Naive thymus-derived CD4-positive, alpha-beta T cell (primary cell): ENCODE results near the gene TBCCD1. TPM values are rescaled to one million over a fixed set of nuclear protein-coding genes. Genes with fewer than 3 reads are reported as not detected.
A peak's percentile ranks its signal among the peaks of the same experiment; 100 is the strongest.

Experiments used
- ATAC-seq: fragments of 150-1000 bp; cut with Tn5 transposase; 2 replicates; pipeline ENCODE4 v1.10.0; 2021; ENCODE audit warnings: mild to moderate bottlenecking, moderate library complexity
- CTCF ChIA-PET: fragments of 350-600 bp; sonication (Branson Sonifier 250); formaldehyde crosslinking; loops from one replicate; lab custom pipeline; 2021; ENCODE audit warnings: antibody characterized with exemption; lab: Charles Lee
- POLR2A ChIA-PET: fragments of 350-600 bp; sonication (Branson Sonifier 250); formaldehyde crosslinking; loops from one replicate; lab custom pipeline; 2021; ENCODE audit warnings: antibody characterized with exemption, inconsistent platforms; lab: Charles Lee
- DNase-seq, 9 donors: peaks; one replicate each; pipeline versions ENCODE4 v3.0.0 to v3.0.0-alpha.2; 2020 to 2022; ENCODE audit warnings: mixed read lengths in 1 of 9
- H3K27ac ChIP-seq: one replicate; pipeline ENCODE4 v1.7.0; 2013; ENCODE audit warnings: mild to moderate bottlenecking, low read depth, low read length, moderate library complexity
- H3K27me3 ChIP-seq, 2 donors: one replicate each; pipeline ENCODE4 v1.7.0; 2013; ENCODE audit warnings: low read length in 2 of 2, mild to moderate bottlenecking in 2 of 2, moderate library complexity in 2 of 2; ENCODE audit not compliant: control insufficient read depth in 2 of 2, insufficient read depth in 2 of 2
- H3K36me3 ChIP-seq, 3 experiments: 1 replicate in 2 of 3; 2 replicates in 1 of 3; pipeline ENCODE4 v1.7.0; 2013; ENCODE audit warnings: low read length in 3 of 3, mild to moderate bottlenecking in 3 of 3, moderate library complexity in 1 of 3; ENCODE audit not compliant: insufficient read depth in 3 of 3, control insufficient read depth in 2 of 3
- H3K4me1 ChIP-seq, 2 donors: one replicate each; pipeline ENCODE4 v1.7.0; 2013; ENCODE audit warnings: low read length in 2 of 2, mild to moderate bottlenecking in 2 of 2, moderate library complexity in 1 of 2; ENCODE audit not compliant: control insufficient read depth in 2 of 2, insufficient read depth in 2 of 2
- H3K4me3 ChIP-seq: 2 replicates; pipeline ENCODE4 v1.7.0; 2013; ENCODE audit warnings: mild to moderate bottlenecking, low read length
- H3K9me3 ChIP-seq, 3 experiments: 1 replicate in 2 of 3; 2 replicates in 1 of 3; pipeline ENCODE4 v1.7.0; 2013; ENCODE audit warnings: low read length in 3 of 3; ENCODE audit not compliant: control insufficient read depth in 2 of 3
- H3K27ac Mint-ChIP-seq, 9 donors: one replicate each; pipeline ENCODE4 v1.8.0; 2020 to 2022; ENCODE audit warnings: mixed read lengths in 9 of 9, mild to moderate bottlenecking in 8 of 9, moderate library complexity in 5 of 9, inconsistent platforms in 2 of 9
- H3K27me3 Mint-ChIP-seq, 5 donors: one replicate each; pipeline ENCODE4 v1.8.0; 2021 to 2022; ENCODE audit warnings: mixed read lengths in 5 of 5, mild to moderate bottlenecking in 1 of 5
- H3K36me3 Mint-ChIP-seq, 5 donors: one replicate each; pipeline ENCODE4 v1.8.0; 2020 to 2022; ENCODE audit warnings: mixed read lengths in 5 of 5, mild to moderate bottlenecking in 3 of 5, inconsistent platforms in 1 of 5
- H3K4me1 Mint-ChIP-seq, 7 donors: one replicate each; pipeline ENCODE4 v1.8.0; 2020 to 2022; ENCODE audit warnings: mixed read lengths in 7 of 7, mild to moderate bottlenecking in 3 of 7, inconsistent platforms in 1 of 7
- H3K4me3 Mint-ChIP-seq, 10 donors: one replicate each; pipeline ENCODE4 v1.8.0; 2020 to 2022; ENCODE audit warnings: mild to moderate bottlenecking in 10 of 10, mixed read lengths in 10 of 10, moderate library complexity in 6 of 10, inconsistent platforms in 2 of 10
- H3K9me3 Mint-ChIP-seq, 11 donors: one replicate each; pipeline ENCODE4 v1.8.0; 2020 to 2022; ENCODE audit warnings: mixed read lengths in 11 of 11, mild to moderate bottlenecking in 4 of 11, inconsistent platforms in 1 of 11, moderate library complexity in 1 of 11
- intact Hi-C, 2 donors: fragments of 100-400 bp; cut with micrococcal nuclease; formaldehyde crosslinking; loops; one replicate each; pipeline ENCODE4 v1.15.1; 2023
- polyA plus RNA-seq, 2 donors: library from polyadenylated mRNA; unstranded; fragments of 300-500 nt; fragmentation: Illumina TruSeq; gene quantifications; one replicate each; pipeline ENCODE4 v1.2.3, GENCODE V29; 2021
- total RNA-seq, 6 experiments: library from RNA in 5 of 6; stranded (reverse) in 5 of 6; gene quantifications; 1 replicate in 5 of 6; 2 replicates in 1 of 6; pipeline ENCODE4 v1.2.3 and lab custom pipeline; 2021 to 2026

The TBCCD1 gene
- total and polyA plus RNA-seq, 7 experiments from 2014 or later, result 11.3 to 21.1 (median 15.8) TPM

DNA sequence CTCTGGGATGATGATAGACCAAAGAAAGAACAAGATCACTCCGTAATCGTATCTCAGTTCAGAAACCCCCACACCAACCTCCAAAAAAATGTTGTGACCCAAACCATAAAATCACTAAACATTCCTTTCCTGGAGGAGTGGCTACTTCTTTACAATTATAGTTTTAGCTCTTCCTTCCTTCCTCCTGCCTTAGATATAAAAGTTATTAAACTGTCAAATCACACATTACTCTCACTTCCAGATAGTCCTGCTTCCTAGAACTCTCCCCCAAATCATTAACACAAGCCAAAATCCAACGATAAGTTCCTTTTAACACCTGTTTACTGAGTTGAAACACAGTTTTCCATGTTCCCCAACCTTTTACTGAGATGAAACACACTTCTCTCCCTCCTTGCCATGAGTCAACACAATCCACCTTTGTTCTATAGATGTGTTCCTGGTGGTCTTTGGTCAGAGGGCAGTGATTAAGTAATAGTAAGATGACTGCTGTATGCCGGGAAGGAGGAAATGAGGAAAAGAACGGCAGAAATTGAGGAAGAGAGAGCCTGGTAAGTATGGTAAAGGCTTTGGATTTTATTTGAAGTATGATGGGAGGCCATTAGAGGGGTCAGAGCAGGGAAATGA is 14.6 kb downstream of the TBCCD1 start:
- ChIA-PET POLR2A (no interaction called here), CTCF (interaction anchor here (1.1 to 1.2 kb wide), 2 partner anchors 11 to 16 kb away, joined by 3 read pairs; no protein-coding TSS in a partner anchor)
- no peaks in the 10 kb centered on the region for H3K9me3 ChIP-seq
- peaks cover 0 to 3% (median 0%) of the 10 kb centered on the region in 7 donors for H3K4me1 Mint-ChIP-seq
- H3K27me3 ChIP-seq, result no peaks in the 10 kb centered on the region
- intact Hi-C loops, result no loop called here
- no peak for ATAC-seq
- H3K27me3 Mint-ChIP-seq, result no peaks in the 10 kb centered on the region
- H3K4me1 ChIP-seq, result no peaks in the 10 kb centered on the region
- no peak overlapping the region for H3K4me3 Mint-ChIP-seq
- no peak overlapping the region for H3K4me3 ChIP-seq
- peaks cover 10 to 64% (median 11%) of the 10 kb centered on the region in 3 experiments for H3K36me3 ChIP-seq
- H3K36me3 Mint-ChIP-seq, result peaks cover 7 to 48% (median 31%) of the 10 kb centered on the region in 5 donors
- H3K27ac Mint-ChIP-seq, result no peak overlapping the region
- no peaks in the 10 kb centered on the region for H3K9me3 Mint-ChIP-seq
- H3K27ac ChIP-seq, result no peak overlapping the region
- no peak for DNase-seq

GRCh38 chr3:186551387-186551786 is 15.8 kb downstream of the TBCCD1 start:
- Histone ChIP-seq H3K27ac (no peak overlapping the region), H3K4me1 (no peaks in the 10 kb centered on the region), H3K36me3 (peaks cover 6 to 53% (median 8%) of the 10 kb centered on the region in 3 experiments), H3K9me3 (no peaks in the 10 kb centered on the region), H3K27me3 (no peaks in the 10 kb centered on the region), H3K4me3 (no peak overlapping the region)
- no peak overlapping the region for H3K4me3 Mint-ChIP-seq
- intact Hi-C loops, result no loop called here
- H3K27ac Mint-ChIP-seq, result no peak overlapping the region
- ATAC-seq (no peak), DNase-seq (no peak)
- no peaks in the 10 kb centered on the region for H3K9me3 Mint-ChIP-seq
- POLR2A ChIA-PET, result interaction anchor here (0.6 kb wide), 1 partner anchor 18 kb away, joined by 3 read pairs; no protein-coding TSS in a partner anchor
- CTCF ChIA-PET, result interaction anchor here (1.1 to 1.2 kb wide), 2 partner anchors 10 to 15 kb away, joined by 3 read pairs; no protein-coding TSS in a partner anchor
- H3K4me1 Mint-ChIP-seq, result no peaks in the 10 kb centered on the region
- peaks cover 3 to 37% (median 19%) of the 10 kb centered on the region in 5 donors for H3K36me3 Mint-ChIP-seq
- H3K27me3 Mint-ChIP-seq, result no peaks in the 10 kb centered on the region

- ATAC-seq (no peak), DNase-seq (no peak)
- Histone ChIP-seq H3K36me3 (peaks cover under 1 to 42% (median 2%) of the 10 kb centered on the region in 3 experiments), H3K27me3 (no peaks in the 10 kb centered on the region), H3K4me3 (no peak overlapping the region), H3K4me1 (no peaks in the 10 kb centered on the region), H3K27ac (no peak overlapping the region), H3K9me3 (no peaks in the 10 kb centered on the region)
- no peak overlapping the region for H3K27ac Mint-ChIP-seq
- ChIA-PET POLR2A (no interaction called here), CTCF (interaction anchor here (0.7 to 3.6 kb wide), 3 partner anchors 9 to 67 kb away, joined by 3 to 16 read pairs (median 4); no protein-coding TSS in a partner anchor)
- peaks cover 0 to 30% (median 15%) of the 10 kb centered on the region in 5 donors for H3K36me3 Mint-ChIP-seq
- H3K4me3 Mint-ChIP-seq, result no peak overlapping the region
- no peaks in the 10 kb centered on the region for H3K4me1 Mint-ChIP-seq
- intact Hi-C loops, result no loop called here
- no peaks in the 10 kb centered on the region for H3K27me3 Mint-ChIP-seq
- H3K9me3 Mint-ChIP-seq, result no peaks in the 10 kb centered on the region
Observed at GRCh38 chr3:186549497-186549896, 17.6 kb downstream of the TBCCD1 start.

- H3K27me3 Mint-ChIP-seq, result no peaks in the 10 kb centered on the region
- Histone ChIP-seq H3K4me1 (peaks cover 3% of the 10 kb centered on the region in 2 donors), H3K36me3 (peaks cover 0 to 7% (median 0%) of the 10 kb centered on the region in 3 experiments), H3K27ac (no peak within 1 kb of the TSS), H3K9me3 (no peaks in the 10 kb centered on the region), H3K4me3 (no peak within 1 kb of the TSS), H3K27me3 (no peaks in the 10 kb centered on the region)
- ChIA-PET CTCF (interaction anchor here (0.7 kb wide), 1 partner anchor 289 kb away, joined by 3 read pairs; no protein-coding TSS in a partner anchor), POLR2A (no interaction called here)
- DNase-seq (no peak), ATAC-seq (no peak)
- H3K36me3 Mint-ChIP-seq, result peaks cover 0 to 16% (median 9%) of the 10 kb centered on the region in 5 donors
- intact Hi-C loops, result loop anchor here in 1 of 2 donors (5.0 kb wide), 1 partner anchor 82 kb away; no protein-coding TSS in a partner anchor
- H3K27ac Mint-ChIP-seq, result peak within 1 kb of the TSS in 1 of 9 donors; percentile 22
- H3K4me3 Mint-ChIP-seq, result no peak within 1 kb of the TSS
- no peaks in the 10 kb centered on the region for H3K9me3 Mint-ChIP-seq
- H3K4me1 Mint-ChIP-seq, result peaks cover 7 to 13% (median 8%) of the 10 kb centered on the region in 7 donors
Observed at GRCh38 chr3:186544281-186544680, 22.9 kb downstream of the TBCCD1 start, which contains the start of gene CRYGS. TSS of gene CRYGS (minus strand) at chr3:186544380. CDS start at chr3:186544326, 54 bp downstream.

DNA sequence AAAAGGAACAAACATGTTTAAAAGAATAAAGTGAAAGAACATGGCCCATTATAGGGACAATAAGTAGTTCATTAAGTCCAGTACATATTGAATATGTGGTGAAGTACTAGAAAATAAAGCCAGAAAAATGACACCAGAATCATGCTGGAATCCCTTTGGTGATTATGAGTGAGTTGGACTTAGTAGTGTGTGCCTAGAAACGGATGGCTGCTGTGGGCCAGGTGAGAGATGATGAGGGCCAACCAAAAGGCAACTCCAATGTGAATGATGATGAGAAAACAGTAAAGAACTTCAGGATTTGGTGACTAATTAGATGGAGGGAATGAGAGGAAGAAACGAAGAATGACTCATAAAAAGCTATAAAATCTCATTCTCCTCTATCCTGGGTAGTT is 26.3 kb downstream of the TBCCD1 start:
- H3K9me3 Mint-ChIP-seq, result no peaks in the 10 kb centered on the region
- Histone ChIP-seq H3K9me3 (no peaks in the 10 kb centered on the region), H3K27me3 (no peaks in the 10 kb centered on the region), H3K4me3 (no peak overlapping the region), H3K27ac (no peak overlapping the region), H3K36me3 (no peaks in the 10 kb centered on the region), H3K4me1 (peaks cover 3% of the 10 kb centered on the region in 2 donors)
- H3K27me3 Mint-ChIP-seq, result no peaks in the 10 kb centered on the region
- H3K4me3 Mint-ChIP-seq, result no peak overlapping the region
- ChIA-PET POLR2A (interaction anchor here (0.6 to 2.0 kb wide), 4 partner anchors 201 to 631 kb away, joined by 3 to 6 read pairs (median 4); partner anchors contain the start of gene TRA2B), CTCF (interaction anchor here (0.6 to 5.0 kb wide), 20 partner anchors 8 to 597 kb away, joined by 3 to 99 read pairs (median 7); no protein-coding TSS in a partner anchor)
- peaks cover 7 to 21% (median 8%) of the 10 kb centered on the region in 7 donors for H3K4me1 Mint-ChIP-seq
- peaks cover 0 to 7% (median 3%) of the 10 kb centered on the region in 5 donors for H3K36me3 Mint-ChIP-seq
- ATAC-seq (no peak), DNase-seq (no peak)
- intact Hi-C loops, result loop anchor here (1.0 to 5.0 kb wide), 10 partner anchors 22 to 881 kb away; partner anchors contain the start of gene ETV5 (in 1 of the 2)
- H3K27ac Mint-ChIP-seq, result peak overlapping the region in 4 of 9 donors; percentile 13 to 73 (median 41)

DNA sequence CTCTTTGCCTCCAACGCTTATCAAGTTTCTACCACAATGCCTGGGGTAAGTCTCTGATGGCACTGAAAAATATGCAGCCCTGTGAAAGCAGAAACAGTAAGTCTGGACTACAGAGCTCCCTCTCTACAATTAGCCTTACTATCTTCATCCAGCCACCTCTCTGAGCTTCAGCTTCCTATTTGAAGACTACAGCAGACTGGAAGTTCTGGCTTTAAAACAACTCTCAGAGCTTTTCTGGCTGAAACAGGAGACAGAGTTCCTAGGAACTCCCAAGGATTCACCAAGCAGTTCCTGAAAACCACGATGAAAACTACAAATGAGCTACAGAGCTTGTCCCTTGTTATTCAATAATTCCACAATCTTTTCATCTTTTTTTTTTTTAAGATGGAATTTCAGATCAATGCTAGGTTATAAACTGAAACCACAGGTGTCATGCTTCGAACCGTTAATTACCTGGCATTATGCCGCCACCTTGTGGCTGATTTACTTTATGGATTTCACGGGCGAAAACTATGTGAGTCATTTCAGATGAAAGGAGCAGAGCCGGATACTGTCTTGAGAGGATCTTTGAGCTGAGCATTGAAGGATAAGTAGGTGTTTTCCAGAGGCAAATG is 26.8 kb downstream of the TBCCD1 start:
- peaks cover 3% of the 10 kb centered on the region in 2 donors for H3K4me1 ChIP-seq
- Mint-ChIP-seq H3K36me3 (peaks cover 0 to 7% (median 3%) of the 10 kb centered on the region in 5 donors), H3K4me1 (peaks cover 7 to 24% (median 8%) of the 10 kb centered on the region in 7 donors), H3K9me3 (no peaks in the 10 kb centered on the region), H3K27ac (peak overlapping the region in 4 of 9 donors; percentile 13 to 73 (median 41)), H3K27me3 (no peaks in the 10 kb centered on the region), H3K4me3 (peak overlapping the region in 1 of 10 donors; percentile 20)
- DNase-seq, result peak; percentile 48 to 84 (median 81)
- no peaks in the 10 kb centered on the region for H3K36me3 ChIP-seq
- H3K9me3 ChIP-seq, result no peaks in the 10 kb centered on the region
- H3K4me3 ChIP-seq, result no peak overlapping the region
- intact Hi-C loops, result loop anchor here (1.0 to 5.0 kb wide), 10 partner anchors 22 to 880 kb away; partner anchors contain the start of gene ETV5 (in 1 of the 2)
- no peaks in the 10 kb centered on the region for H3K27me3 ChIP-seq
- POLR2A ChIA-PET, result interaction anchor here (0.6 to 2.0 kb wide), 6 partner anchors 36 to 632 kb away, joined by 3 to 6 read pairs (median 4); partner anchors contain the start of gene TRA2B
- no peak overlapping the region for H3K27ac ChIP-seq
- ATAC-seq, result peak; percentile 98
- CTCF ChIA-PET, result interaction anchor here (0.6 to 5.0 kb wide), 30 partner anchors 9 to 952 kb away, joined by 3 to 99 read pairs (median 5); no protein-coding TSS in a partner anchor
